HEK293 (cell line): ENCODE results near the gene KLHL17.

ENCODE experiments used
- KLF8 ChIP-seq: fragments of 450-650 bp; formaldehyde crosslinking; IDR thresholded peaks from 2 replicates; pipeline ENCODE4 v1.5.1; 2016; ENCODE audit warnings: missing biosample characterization, missing genetic modification characterization
- PRDM2 ChIP-seq: fragments of 450-650 bp; formaldehyde crosslinking; IDR thresholded peaks from 2 replicates; pipeline ENCODE4 v1.5.1; 2016; ENCODE audit warnings: missing biosample characterization, missing genetic modification characterization, borderline replicate concordance
- SP2 ChIP-seq: fragments of 450-650 bp; formaldehyde crosslinking; IDR thresholded peaks from 2 replicates; pipeline ENCODE4 v1.5.1; 2016; ENCODE audit warnings: missing biosample characterization, missing genetic modification characterization
- TSHZ1 ChIP-seq: fragments of 450-650 bp; formaldehyde crosslinking; IDR thresholded peaks from 2 replicates; pipeline ENCODE4 v1.5.1; 2016; ENCODE audit warnings: missing biosample characterization, missing genetic modification characterization, borderline replicate concordance
- ZFHX2 ChIP-seq: fragments of 450-650 bp; formaldehyde crosslinking; conservative IDR thresholded peaks from 2 replicates; pipeline ENCODE4 v1.5.1; 2016; ENCODE audit warnings: missing biosample characterization, missing genetic modification characterization
- ZNF114 ChIP-seq: fragments of 450-650 bp; formaldehyde crosslinking; IDR thresholded peaks from 2 replicates; pipeline ENCODE4 v1.5.0; 2017; ENCODE audit warnings: missing biosample characterization, missing genetic modification characterization
- ZNF133 ChIP-seq: fragments of 450-650 bp; formaldehyde crosslinking; IDR thresholded peaks from 2 replicates; pipeline ENCODE4 v1.5.1; 2016; ENCODE audit warnings: missing biosample characterization, missing genetic modification characterization
- ZNF280D ChIP-seq: fragments of 450-650 bp; formaldehyde crosslinking; IDR thresholded peaks from 2 replicates; pipeline ENCODE4 v1.5.1; 2016; ENCODE audit warnings: missing biosample characterization, missing genetic modification characterization
- ZNF514 ChIP-seq: fragments of 450-650 bp; formaldehyde crosslinking; IDR thresholded peaks from 2 replicates; pipeline ENCODE4 v1.5.1; 2016; ENCODE audit warnings: missing biosample characterization, missing genetic modification characterization
- ZNF518A ChIP-seq: fragments of 450-650 bp; formaldehyde crosslinking; conservative IDR thresholded peaks from 2 replicates; pipeline ENCODE4 v1.5.1; 2016; ENCODE audit warnings: low read depth, missing biosample characterization, missing genetic modification characterization
- ZNF623 ChIP-seq: fragments of 450-650 bp; formaldehyde crosslinking; IDR thresholded peaks from 2 replicates; pipeline ENCODE4 v1.5.1; 2016; ENCODE audit warnings: missing biosample characterization, missing genetic modification characterization
- ZNF624 ChIP-seq: fragments of 450-650 bp; formaldehyde crosslinking; IDR thresholded peaks from 2 replicates; pipeline ENCODE4 v1.5.1; 2017; ENCODE audit warnings: missing biosample characterization, missing genetic modification characterization
- ZSCAN18 ChIP-seq: fragments of 450-650 bp; formaldehyde crosslinking; IDR thresholded peaks from 2 replicates; pipeline ENCODE4 v1.5.1; 2016; ENCODE audit warnings: missing biosample characterization, missing genetic modification characterization
- ZSCAN5A ChIP-seq: fragments of 450-650 bp; formaldehyde crosslinking; IDR thresholded peaks from 2 replicates; pipeline ENCODE4 v1.5.1; 2016; ENCODE audit warnings: missing biosample characterization, missing genetic modification characterization

KLHL17 gene

GRCh38 chr1:940107-941014, 20.0 kb upstream of the KLHL17 start (continued):
- TF ChIP-seq ZSCAN18 (no peak), ZNF114 (tag by site-specific recombination) (no peak), ZNF133 (no peak), ZNF280D (no peak), ZNF624 (tag by site-specific recombination) (no peak), ZFHX2 (tag by site-specific recombination) (peak; percentile 87), KLF8 (tag by site-specific recombination) (no peak; the same call in 1 of the 2 replicates), ZNF514 (no peak), ZNF518A (tag by site-specific recombination) (no peak), ZSCAN5A (tag by site-specific recombination) (0 out of 2 replicates have a peak, but pooled peaks have one; percentile 52), ZNF623 (tag by site-specific recombination) (0 out of 2 replicates have a peak, but pooled peaks have one; percentile 4), TSHZ1 (peak; percentile 48; the same call in 1 of the 2 replicates), PRDM2 (tag by site-specific recombination) (no peak), SP2 (tag by site-specific recombination) (peak; percentile 57)
